ENCODE results near the gene HOXA6.

DNA sequence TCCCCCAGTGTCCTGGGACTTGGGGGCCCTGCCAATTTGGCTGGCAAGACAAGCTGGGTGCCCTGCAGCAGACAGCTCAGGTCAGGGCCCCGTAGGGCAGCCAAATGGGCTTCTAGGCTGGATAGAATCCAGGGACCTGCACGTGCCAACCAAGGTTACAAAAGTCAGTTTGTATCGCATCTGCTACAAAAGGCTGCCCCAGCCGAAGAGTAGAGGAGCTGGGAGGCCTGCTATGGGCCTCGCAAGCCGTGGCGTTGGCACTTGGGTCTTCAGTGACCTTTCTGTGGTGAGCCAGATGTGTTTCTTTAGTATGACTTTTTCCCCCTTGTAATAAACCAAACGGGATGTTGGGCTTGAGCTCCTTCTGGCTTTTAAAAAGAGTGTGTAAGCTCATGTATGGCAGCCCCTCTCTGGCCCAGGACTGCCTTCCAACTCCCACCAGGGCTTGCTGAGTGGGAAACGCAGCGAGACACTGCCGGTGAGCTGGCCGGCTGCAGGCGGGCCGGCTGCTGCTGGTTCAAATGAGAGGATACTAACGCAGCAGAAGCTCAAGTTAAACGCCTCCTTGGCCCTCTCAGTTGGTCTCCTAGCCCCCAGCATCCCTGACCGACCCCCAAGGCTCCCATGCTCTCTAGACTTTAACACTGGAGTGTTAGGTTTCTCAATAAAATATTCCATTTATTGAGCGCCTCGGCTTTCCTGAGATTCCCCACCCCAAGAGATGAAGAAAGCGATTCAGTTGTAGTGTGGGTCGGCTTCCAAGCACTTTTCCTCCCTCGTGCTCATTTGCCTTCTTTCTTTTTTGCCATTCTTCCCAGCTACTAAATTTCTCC is 29.6 kb upstream of the HOXA6 start:
- TF ChIP-seq CTCF (IDR thresholded peaks at IDR 0.05) (no peak), POLR2A (IDR thresholded peaks at IDR 0.05) (no peak)

Data from esophagus squamous epithelium (tissue), 4 donors.